Measurements from ENCODE around the gene PPP1R3C.

PPP1R3C gene

DNA sequence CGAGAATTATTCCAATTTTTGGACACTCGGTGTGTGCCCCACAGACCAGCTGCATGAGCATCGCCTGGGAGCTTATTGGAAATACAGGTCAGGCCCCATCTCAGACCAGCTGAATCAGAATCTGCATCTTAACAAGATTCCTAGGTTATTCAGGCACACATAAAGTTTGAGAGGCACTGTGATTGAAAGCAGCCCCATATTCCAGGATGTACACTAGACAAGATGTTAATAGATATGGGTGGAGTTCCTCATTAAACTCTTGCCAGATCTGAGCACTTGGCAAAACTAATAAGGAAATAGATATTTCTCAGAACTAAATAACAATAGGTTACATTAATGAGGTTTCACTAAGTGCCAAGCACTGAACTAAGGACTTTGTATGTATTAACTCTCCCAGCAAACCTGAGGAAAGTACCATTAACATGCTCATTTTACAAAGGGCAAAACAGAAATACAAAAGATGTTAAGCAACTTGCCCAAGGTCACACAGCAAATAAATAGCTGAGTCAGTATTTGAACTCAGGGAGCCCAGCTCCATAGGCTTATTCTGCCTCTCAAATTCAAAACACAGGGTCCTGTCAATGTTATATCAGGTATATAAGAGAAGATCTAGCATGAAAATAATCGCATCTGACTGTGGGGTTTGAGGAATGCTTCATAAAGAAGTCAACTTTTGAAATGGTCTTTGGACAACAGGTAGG lies 29.9 kb downstream of the PPP1R3C start:
- no peaks in the 10 kb centered on the region for H4K20me1 ChIP-seq (ENCODE audit: control insufficient read depth, insufficient read depth, low read depth, low read length)
- H3K9me2 ChIP-seq (replicated peaks; ENCODE audit: control insufficient read depth, low read length): no peaks in the 10 kb centered on the region
- H3K4me2 ChIP-seq (ENCODE audit: low read length): no peak overlapping the region
- H3K4me3 ChIP-seq (ENCODE audit: low read length): no peak overlapping the region
- no peak overlapping the region for H3K27ac ChIP-seq (ENCODE audit: low read depth, low read length)
- H3K4me1 ChIP-seq (ENCODE audit: control insufficient read depth, low read length): no peaks in the 10 kb centered on the region
- H3F3A ChIP-seq (ENCODE audit: control insufficient read depth, insufficient read depth): no peaks in the 10 kb centered on the region
- no peaks in the 10 kb centered on the region for H3K79me2 ChIP-seq (ENCODE audit: control insufficient read depth, low read length)
- no peaks in the 10 kb centered on the region for H3K27me3 ChIP-seq (ENCODE audit: control insufficient read depth, low read length)
- no peaks in the 10 kb centered on the region for H3K36me3 ChIP-seq (ENCODE audit: control insufficient read depth, low read length)
- TF ChIP-seq, protein P1, sequence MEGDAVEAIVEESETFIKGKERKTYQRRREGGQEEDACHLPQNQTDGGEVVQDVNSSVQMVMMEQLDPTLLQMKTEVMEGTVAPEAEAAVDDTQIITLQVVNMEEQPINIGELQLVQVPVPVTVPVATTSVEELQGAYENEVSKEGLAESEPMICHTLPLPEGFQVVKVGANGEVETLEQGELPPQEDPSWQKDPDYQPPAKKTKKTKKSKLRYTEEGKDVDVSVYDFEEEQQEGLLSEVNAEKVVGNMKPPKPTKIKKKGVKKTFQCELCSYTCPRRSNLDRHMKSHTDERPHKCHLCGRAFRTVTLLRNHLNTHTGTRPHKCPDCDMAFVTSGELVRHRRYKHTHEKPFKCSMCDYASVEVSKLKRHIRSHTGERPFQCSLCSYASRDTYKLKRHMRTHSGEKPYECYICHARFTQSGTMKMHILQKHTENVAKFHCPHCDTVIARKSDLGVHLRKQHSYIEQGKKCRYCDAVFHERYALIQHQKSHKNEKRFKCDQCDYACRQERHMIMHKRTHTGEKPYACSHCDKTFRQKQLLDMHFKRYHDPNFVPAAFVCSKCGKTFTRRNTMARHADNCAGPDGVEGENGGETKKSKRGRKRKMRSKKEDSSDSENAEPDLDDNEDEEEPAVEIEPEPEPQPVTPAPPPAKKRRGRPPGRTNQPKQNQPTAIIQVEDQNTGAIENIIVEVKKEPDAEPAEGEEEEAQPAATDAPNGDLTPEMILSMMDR (IDR thresholded peaks at IDR 0.05; ENCODE audit: low read depth, low read length, poor library complexity, severe bottlenecking): no peak
- no peak for TF ChIP-seq EZH2phosphoT487 (IDR thresholded peaks at IDR 0.05; ENCODE audit: borderline replicate concordance, low read length)
- H3K9me3 ChIP-seq (ENCODE audit: control insufficient read depth, insufficient read depth, low read length): no peaks in the 10 kb centered on the region

DNA sequence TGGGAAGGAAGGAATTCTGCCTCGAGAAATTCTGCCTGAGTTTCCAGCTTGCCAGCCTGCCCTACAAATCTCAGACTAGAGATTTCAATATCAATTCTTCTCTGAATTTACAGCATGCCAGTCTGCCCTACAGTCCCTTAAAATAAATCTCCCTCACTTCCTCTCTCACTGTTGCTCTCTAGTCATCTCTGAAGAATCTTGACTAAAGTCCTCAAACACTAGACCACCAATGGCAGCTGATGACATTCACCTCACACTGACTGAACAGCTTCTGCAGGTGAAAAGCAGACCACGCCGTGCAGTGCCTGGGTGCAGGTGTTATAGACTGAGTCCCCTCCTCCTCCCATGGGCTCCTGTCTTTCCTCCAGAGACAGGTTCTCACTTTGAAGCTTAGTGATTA lies 30.4 kb downstream of the PPP1R3C start:
- H3K79me2 ChIP-seq (ENCODE audit: control insufficient read depth, low read length): no peaks in the 10 kb centered on the region
- H3K27ac ChIP-seq (ENCODE audit: low read depth, low read length): no peak overlapping the region
- H3K4me1 ChIP-seq (ENCODE audit: control insufficient read depth, low read length): no peaks in the 10 kb centered on the region

DNA sequence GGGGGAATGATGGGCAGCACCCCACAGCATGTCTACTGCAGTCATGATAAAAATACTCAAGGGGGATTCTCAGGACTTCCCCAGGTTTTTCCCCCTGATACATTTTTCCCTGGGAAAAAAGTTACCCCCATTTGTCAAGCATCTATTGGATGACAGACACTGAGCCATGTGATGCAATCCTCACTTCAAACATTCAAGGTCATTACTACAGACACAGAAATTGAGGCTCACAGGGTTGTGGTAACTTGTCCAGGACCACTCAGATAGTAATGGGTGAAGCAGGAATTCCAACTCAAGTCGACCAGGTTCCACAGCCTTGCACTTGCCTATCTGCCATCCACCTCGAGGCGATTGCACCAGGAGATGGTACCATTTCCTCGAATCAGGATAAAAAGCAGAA lies 31.7 kb downstream of the PPP1R3C start:
- H3K27me3 ChIP-seq (ENCODE audit: control insufficient read depth, low read length): no peaks in the 10 kb centered on the region
- TF ChIP-seq, protein P1 (IDR thresholded peaks at IDR 0.05; ENCODE audit: low read depth, low read length, poor library complexity, severe bottlenecking): no peak
- TF ChIP-seq EZH2phosphoT487 (IDR thresholded peaks at IDR 0.05; ENCODE audit: borderline replicate concordance, low read length): no peak
- no peak overlapping the region for H3K4me2 ChIP-seq (ENCODE audit: low read length)
- no peaks in the 10 kb centered on the region for H3K9me2 ChIP-seq (replicated peaks; ENCODE audit: control insufficient read depth, low read length)
- H3K27ac ChIP-seq (ENCODE audit: low read depth, low read length): no peak overlapping the region
- H3K4me1 ChIP-seq (ENCODE audit: control insufficient read depth, low read length): no peaks in the 10 kb centered on the region
- no peaks in the 10 kb centered on the region for H3F3A ChIP-seq (ENCODE audit: control insufficient read depth, insufficient read depth)
- no peaks in the 10 kb centered on the region for H3K36me3 ChIP-seq (ENCODE audit: control insufficient read depth, low read length)
- H3K4me3 ChIP-seq (ENCODE audit: low read length): no peak overlapping the region
- no peaks in the 10 kb centered on the region for H3K79me2 ChIP-seq (ENCODE audit: control insufficient read depth, low read length)
- H3K9me3 ChIP-seq (ENCODE audit: control insufficient read depth, insufficient read depth, low read length): no peaks in the 10 kb centered on the region
- H4K20me1 ChIP-seq (ENCODE audit: control insufficient read depth, insufficient read depth, low read depth, low read length): no peaks in the 10 kb centered on the region

More for the DNA sequence above, 30.4 kb downstream of the PPP1R3C start:
- Histone ChIP-seq H4K20me1 (ENCODE audit: control insufficient read depth, insufficient read depth, low read depth, low read length) (no peaks in the 10 kb centered on the region), H3K9me3 (ENCODE audit: control insufficient read depth, insufficient read depth, low read length) (no peaks in the 10 kb centered on the region), H3K4me3 (ENCODE audit: low read length) (no peak overlapping the region), H3F3A (ENCODE audit: control insufficient read depth, insufficient read depth) (no peaks in the 10 kb centered on the region), H3K4me2 (ENCODE audit: low read length) (no peak overlapping the region), H3K36me3 (ENCODE audit: control insufficient read depth, low read length) (no peaks in the 10 kb centered on the region), H3K27me3 (ENCODE audit: control insufficient read depth, low read length) (no peaks in the 10 kb centered on the region), H3K9me2 (replicated peaks; ENCODE audit: control insufficient read depth, low read length) (no peaks in the 10 kb centered on the region)
- TF ChIP-seq EZH2phosphoT487 (IDR thresholded peaks at IDR 0.05; ENCODE audit: borderline replicate concordance, low read length): no peak
- TF ChIP-seq, protein P1 (IDR thresholded peaks at IDR 0.05; ENCODE audit: low read depth, low read length, poor library complexity, severe bottlenecking): no peak

Data from DOHH2 (cell line).